K562 treated with DMSO at 1 percent for 48 hours (cell line): ENCODE results near the gene H2AZ1. TPM values are rescaled to one million over a fixed set of nuclear protein-coding genes. Genes with fewer than 3 reads are reported as not detected.

ENCODE experiments used
- total RNA-seq: library from RNA; unstranded; fragments of 300-600 nt; gene quantifications from 2 replicates; pipeline ENCODE4 v1.2.3, GENCODE V29; 2022; ENCODE audit warnings: low replicate concordance; ENCODE audit errors: extremely low read depth

H2AZ1 gene
- 528 TPM in 1 of 2 replicates, not detected in the other for total RNA-seq

DNA sequence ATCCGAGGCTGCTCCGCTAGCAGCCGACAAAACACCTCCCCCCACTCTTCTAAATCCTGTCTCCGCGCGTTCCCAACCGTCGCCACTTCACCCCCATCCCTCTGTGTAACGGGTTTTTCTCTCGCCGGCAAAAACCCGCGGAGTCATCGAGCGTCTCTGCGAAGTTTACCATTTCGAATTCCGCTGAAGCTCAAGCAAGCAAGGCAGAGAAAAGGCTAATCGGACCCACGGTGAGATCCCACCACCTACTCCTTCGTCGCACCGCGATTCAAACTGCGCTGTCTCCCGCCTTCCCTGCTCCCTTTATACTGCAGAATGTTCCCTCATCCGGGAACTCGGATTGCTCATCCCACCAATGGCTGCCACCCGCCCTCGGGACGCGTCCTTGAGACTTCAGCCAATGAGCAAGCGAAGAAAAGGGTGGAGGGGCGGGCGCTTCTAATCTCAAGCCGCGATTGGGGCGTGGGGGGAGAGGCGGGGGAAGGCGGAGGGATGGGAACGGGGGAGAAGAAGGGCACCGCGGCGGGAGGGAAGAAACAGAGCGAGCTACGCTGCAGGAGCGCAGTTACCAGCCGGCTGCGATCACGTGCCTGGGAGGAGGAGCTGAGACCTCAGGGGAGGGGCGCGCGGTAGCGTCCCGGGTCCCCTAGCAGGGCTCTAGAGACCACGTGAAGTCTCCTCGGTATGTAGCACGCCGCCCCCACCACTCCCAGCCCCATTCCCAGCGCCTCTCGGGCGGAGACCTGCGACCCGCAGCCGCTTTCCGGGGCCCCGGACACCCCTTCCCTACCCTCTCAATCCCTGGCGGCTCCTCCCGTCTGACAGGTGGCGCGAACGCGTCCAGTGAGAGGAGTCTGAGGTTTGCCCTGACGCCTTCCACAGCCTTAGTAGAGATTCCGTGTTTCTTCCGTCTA, at the start of gene H2AZ1:
H2AZ1 (minus strand) TSS at position 277 of the 914 bp plus-strand sequence; CDS start at position 172, 105 bp downstream.

DNA sequence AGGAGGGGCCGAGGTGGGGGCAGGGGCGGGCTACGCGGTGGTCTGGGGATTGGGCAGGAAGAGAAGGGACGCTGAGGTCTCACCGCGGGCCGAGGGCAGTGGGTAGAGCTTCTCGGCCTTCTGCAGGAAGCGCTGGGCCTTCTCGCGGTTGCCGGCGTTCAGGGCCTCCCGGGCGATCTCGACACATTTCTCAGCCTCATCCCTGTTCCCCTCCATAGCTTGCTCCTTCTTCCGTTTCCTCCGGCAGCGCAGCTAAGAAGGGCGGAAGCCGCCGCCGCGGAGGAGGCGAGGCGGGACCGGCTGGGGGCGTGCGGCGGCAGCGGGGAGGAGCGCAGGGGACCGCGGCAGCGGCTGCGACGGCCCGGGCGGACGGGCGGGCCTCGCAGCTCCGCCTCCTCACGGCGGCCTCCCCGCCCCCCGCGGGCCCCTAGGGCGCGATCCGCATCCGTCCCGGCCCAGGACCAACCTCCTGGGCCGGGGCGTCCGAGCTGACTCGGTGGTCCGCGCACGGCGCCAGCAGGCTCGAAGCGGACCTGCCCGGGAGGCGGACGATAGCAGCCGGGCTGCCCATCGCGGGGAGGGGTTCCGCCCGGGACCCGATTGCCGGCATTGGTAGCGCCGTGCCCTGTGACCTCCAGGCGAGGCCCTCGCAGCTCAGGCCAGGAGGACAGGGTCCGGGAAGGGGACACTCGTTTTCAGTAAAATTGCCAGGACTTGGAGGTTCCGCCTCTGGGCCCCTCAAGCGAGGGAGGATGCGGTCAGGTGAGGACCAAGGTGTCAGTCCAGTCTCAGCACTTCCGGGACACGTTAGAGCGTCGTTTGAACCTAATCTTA, 3.5 kb downstream of the H2AZ1 start, which contains the start of gene DNAJB14:
DNAJB14 (minus strand) TSS at position 263 of the 834 bp plus-strand sequence; CDS start at position 216, 47 bp downstream.

Other genes starting within 250 kb of the H2AZ1 start
- gene DAPP1, start 133.4 kb downstream of the H2AZ1 start, total RNA-seq: not detected in 2 replicates
- gene LAMTOR3, start 55.8 kb downstream of the H2AZ1 start, total RNA-seq: not detected in 2 replicates
- not detected in 2 replicates for gene DNAJB14, start 3.7 kb downstream of the H2AZ1 start, total RNA-seq
- gene DDIT4L, start 240.2 kb upstream of the H2AZ1 start, total RNA-seq: not detected in 2 replicates